Stimulated activated CD8-positive, alpha-beta memory T cell treated with anti-CD3 and anti-CD28 coated beads, Interleukin-12 subunit alpha, Interleukin-12 subunit beta, amount 100 ng/mL, for 1 hour (primary cell): ENCODE measurements around the gene M1AP.

Experiments
- DNase-seq: peaks from one replicate; pipeline ENCODE4 v3.0.0-alpha.2; 2020; ENCODE audit warnings: low read depth

M1AP gene

GRCh38 chr2:74546004-74546403, 102.1 kb downstream of the M1AP start:
- no peak for DNase-seq

GRCh38 chr2:74544634-74545033, 103.5 kb downstream of the M1AP start:
- DNase-seq = no peak

- DNase-seq = no peak
Observed at GRCh38 chr2:74542978-74543377, 105.2 kb downstream of the M1AP start.

- no peak for DNase-seq
Observed at GRCh38 chr2:74540291-74540690, 107.8 kb downstream of the M1AP start.

DNA sequence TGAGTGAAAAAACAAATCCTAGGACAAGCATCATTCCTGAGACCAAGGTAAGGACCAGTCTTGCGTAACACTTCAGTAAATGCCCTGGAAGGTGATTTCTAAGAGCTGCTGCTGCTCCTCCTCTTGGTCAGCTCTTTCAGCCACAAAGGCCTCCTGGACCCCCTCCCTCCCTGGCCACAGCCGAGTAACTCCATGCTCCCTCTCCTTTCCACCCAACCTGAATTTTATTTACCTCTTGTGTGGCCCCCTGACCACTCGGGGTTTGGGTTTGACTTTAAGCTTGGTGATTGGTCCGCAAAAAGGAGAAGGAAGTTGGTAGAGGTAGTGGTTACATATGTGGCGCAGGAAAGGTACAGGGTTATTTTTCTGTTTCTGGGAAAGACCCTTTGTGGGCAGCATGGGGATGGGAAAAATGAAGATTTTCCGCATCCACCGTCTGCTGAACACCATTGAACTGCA, 109.2 kb downstream of the M1AP start:
- DNase-seq = no peak

DNA sequence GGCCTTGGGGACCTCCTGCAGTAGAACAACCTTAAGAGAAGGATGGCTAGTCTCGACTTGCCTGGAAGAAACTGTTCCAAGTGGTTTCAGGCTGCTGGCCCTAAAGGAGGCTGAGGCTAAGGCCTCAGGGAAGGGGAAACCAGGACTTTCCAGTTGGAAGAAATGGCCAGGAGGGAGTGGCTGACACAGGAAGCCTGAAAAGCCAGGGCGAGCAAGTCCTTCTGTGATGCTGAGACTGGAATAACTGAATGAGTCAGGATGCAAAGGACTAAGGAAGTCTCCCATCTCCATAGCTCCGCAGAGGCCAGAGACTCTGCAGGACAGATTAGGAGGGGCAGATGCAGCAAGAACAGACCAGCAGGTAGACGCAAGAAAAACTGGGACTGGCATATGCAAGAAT, 111.0 kb downstream of the M1AP start:
- no peak for DNase-seq

- DNase-seq = no peak
Observed at GRCh38 chr2:74536166-74536950, 111.8 kb downstream of the M1AP start.

GRCh38 chr2:74535440-74535965, 112.6 kb downstream of the M1AP start:
- no peak for DNase-seq

- DNase-seq = no peak
Observed at GRCh38 chr2:74534411-74534810, 113.7 kb downstream of the M1AP start.

- no peak for DNase-seq
Observed at GRCh38 chr2:74533464-74533863, 114.7 kb downstream of the M1AP start.

DNA sequence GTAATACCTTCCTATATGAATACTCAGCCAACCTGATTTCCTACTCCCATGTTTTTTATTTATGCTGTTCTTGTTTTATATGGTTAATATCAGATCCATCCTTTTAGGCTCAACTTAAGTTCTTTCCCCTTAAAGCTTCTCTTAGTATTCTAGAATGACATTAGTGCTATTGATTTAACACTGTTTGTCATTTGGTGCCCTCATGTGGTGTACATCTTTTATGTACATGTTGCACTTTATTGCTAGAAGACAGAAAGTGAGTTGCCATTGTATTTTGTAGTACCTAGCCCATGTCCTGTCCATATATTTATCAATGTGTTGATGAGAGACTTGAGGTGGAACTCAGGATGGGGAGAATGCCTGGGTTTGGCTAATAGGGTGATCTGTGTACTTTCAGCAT, 115.9 kb downstream of the M1AP start:
- no peak for DNase-seq

- DNase-seq = no peak
Observed at GRCh38 chr2:74531666-74532065, 116.5 kb downstream of the M1AP start.

DNA sequence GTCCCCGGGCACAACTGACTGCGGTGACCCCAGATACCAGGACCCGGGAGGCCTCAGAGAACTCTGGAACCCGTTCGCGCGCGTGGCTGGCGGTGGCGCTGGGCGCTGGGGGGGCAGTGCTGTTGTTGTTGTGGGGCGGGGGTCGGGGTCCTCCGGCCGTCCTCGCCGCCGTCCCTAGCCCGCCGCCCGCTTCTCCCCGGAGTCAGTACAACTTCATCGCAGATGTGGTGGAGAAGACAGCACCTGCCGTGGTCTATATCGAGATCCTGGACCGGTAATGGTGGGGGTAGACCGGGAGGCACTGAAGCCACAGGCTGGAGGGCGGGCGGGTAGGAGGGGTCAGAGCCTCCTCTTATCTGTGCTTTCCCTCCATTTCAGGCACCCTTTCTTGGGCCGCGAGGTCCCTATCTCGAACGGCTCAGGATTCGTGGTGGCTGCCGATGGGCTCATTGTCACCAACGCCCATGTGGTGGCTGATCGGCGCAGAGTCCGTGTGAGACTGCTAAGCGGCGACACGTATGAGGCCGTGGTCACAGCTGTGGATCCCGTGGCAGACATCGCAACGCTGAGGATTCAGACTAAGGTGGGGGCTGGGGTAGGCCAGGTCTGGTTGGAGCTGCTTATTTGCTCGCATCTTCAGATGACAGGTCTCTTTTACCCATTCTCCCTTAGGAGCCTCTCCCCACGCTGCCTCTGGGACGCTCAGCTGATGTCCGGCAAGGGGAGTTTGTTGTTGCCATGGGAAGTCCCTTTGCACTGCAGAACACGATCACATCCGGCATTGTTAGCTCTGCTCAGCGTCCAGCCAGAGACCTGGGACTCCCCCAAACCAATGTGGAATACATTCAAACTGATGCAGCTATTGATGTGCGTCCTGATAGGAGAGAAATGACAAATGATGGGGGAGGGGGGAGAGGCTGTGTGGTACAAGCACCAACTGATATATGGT, 117.6 kb downstream of the M1AP start:
- no peak for DNase-seq

- DNase-seq = peak; percentile 70
Observed at GRCh38 chr2:74529357-74530238, 118.5 kb downstream of the M1AP start, which contains the start of the genes AUP1 and HTRA2. Gene AUP1, minus strand, starts transcription at chr2:74529706. Its CDS starts 77 bp downstream, at chr2:74529629. Gene HTRA2, plus strand, starts transcription at chr2:74529933. Its CDS starts 74 bp downstream, at chr2:74530007.

- DNase-seq = no peak
Observed at GRCh38 chr2:74528600-74529356, 119.4 kb downstream of the M1AP start.

DNA sequence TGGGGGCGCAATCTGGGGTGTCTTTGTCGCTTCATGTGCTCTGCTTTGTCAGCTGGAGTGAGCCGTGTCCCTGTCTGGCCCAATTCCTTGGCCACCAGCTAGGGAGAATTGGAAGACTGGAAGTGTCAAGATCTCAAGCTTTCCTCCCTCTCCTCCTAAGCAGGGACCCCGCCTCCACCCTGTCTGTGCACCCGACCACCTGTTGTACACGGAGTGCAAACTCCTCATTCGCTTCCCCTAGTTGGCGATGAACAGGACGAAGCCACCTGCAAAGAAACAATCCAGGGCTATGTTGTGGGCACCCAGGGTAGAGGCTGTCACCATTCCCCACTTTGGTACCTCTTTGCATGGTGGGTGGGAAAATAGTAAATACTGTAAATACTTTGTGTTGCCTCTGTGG, 120.4 kb downstream of the M1AP start:
- no peak for DNase-seq

DNA sequence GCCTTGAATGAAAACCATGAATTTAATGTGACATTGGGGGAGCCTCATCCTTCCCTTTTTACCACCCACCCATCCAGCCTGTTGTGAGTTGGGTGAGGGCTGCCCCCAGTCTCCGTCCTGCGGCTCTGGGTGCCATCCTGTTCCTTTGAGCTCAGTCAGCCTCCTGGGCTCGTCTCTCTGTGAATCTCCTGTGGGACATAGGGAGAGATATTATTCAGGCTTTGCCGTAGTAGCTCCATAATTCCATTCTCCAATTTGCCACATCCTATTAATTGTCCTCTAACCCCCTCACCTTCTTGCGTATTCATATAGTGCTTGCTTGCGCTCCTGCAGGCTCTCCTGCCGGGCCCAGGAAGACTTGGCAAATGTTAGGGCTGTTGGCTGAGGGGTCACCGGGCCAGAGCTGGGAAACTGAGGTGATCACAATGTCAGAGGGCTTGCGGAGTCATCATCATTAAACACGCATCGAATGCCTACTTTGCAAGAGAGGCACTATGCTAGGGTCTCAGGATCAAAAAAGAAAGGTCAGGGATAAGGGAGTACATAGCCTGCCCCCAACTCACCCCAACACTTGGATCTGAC, 121.4 kb downstream of the M1AP start:
- no peak for DNase-seq

DNA sequence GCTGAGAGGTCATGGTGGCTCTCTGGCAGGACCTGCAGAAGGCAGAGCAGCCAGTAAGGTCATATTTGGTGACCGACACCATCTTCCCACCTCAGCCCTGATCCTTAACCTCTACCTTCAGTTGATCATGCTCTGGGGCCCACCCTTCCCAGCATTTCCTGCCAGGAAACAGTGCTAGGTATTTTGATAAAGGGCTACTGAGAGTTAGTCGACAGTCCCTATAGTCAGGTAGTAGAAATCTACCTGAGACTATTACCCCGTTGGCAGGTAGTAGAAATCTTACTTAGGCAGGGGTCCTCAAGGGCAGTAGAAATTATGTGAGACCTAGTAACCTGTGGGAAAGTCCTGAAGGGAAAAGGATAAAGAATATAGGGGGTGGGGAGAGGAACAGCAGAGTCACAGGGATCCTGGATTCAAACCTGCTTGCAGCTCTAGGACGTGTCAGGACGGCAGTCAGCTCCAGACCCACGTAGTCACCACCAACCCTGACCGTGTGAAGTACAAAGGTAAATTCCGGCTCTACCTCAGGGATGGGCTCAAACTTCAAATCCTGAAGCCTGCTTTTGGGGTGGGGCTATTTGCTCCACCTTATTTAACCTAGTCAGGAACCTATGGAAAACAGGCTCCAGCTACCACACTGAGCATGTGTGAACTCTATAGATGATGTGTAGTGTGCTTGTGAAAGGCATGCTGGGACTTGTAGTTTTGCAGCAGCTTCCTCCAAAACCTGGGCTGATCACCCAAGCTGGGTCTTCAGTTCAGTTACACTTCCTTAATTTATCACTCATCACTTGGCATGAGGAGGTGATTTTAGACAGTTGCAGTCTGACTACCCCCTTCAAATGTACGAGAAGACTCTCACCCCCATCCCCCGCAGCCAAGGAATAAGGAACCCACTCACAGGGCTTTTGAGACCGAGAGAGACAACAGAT, 122.1 kb downstream of the M1AP start, which contains the start of gene DQX1:
Gene DQX1 (minus strand): TSS at position 515 of the 932 bp plus-strand sequence. CDS start 502 bp downstream, at position 13.
- no peak for DNase-seq
